GM12878 (cell line): Measurements from ENCODE around the gene ALPK1. TPM values are rescaled to one million over a fixed set of nuclear protein-coding genes. Genes with fewer than 3 reads are reported as not detected.

ENCODE experiments used
- ATF3 ChIP-seq: IDR thresholded peaks from 2 replicates; pipeline ENCODE4 v1.6.1; 2011; ENCODE audit warnings: low read depth, mild to moderate bottlenecking, low read length, moderate library complexity, borderline replicate concordance; ENCODE audit errors: extremely low read depth
- BCLAF1 ChIP-seq: fragments of 450-650 bp; IDR thresholded peaks from 2 replicates; pipeline ENCODE4 v1.6.1; 2017; ENCODE audit warnings: antibody characterized with exemption, mild to moderate bottlenecking, moderate library complexity
- CHD2 ChIP-seq: IDR thresholded peaks from 2 replicates; pipeline ENCODE4 v1.6.1; 2011; ENCODE audit warnings: low read depth, low read length, improper control_type of control experiment, borderline replicate concordance
- CTCF ChIP-seq, 3 experiments: IDR thresholded peaks in 2 of 3; conservative IDR thresholded peaks in 1 of 3; 2 replicates each; pipeline ENCODE4 v1.5.1; 2011; ENCODE audit warnings: low read depth in 3 of 3, low read length in 3 of 3, mild to moderate bottlenecking in 3 of 3, control low read depth in 2 of 3, moderate library complexity in 2 of 3, inconsistent platforms in 1 of 3, mixed read lengths in 1 of 3; ENCODE audit not compliant: control insufficient read depth in 2 of 3, insufficient read depth in 1 of 3; ENCODE audit errors: extremely low read depth in 1 of 3
- ESRRA ChIP-seq: IDR thresholded peaks from 2 replicates; pipeline ENCODE4 v1.6.1; 2012; ENCODE audit warnings: mild to moderate bottlenecking, low read length, improper control_type of control experiment
- FOS ChIP-seq: IDR thresholded peaks from 3 replicates; pipeline ENCODE4 v1.6.1; 2011; ENCODE audit warnings: borderline replicate concordance; ENCODE audit not compliant: insufficient read length; ENCODE audit errors: extremely low read depth
- IRF5 ChIP-seq: fragments of 450-650 bp; IDR thresholded peaks from 2 replicates; pipeline ENCODE4 v1.6.1; 2017; ENCODE audit warnings: borderline replicate concordance
- JUNB ChIP-seq: IDR thresholded peaks from 2 replicates; pipeline ENCODE4 v1.6.1; 2016; ENCODE audit warnings: antibody characterized with exemption, mild to moderate bottlenecking
- JUND ChIP-seq: IDR thresholded peaks from 2 replicates; pipeline ENCODE4 v1.6.1; 2012; ENCODE audit warnings: low read depth, mild to moderate bottlenecking, low read length, improper control_type of control experiment, moderate library complexity
- MAX ChIP-seq: IDR thresholded peaks from 2 replicates; pipeline ENCODE4 v1.6.1; 2012; ENCODE audit warnings: low read depth, low read length, improper control_type of control experiment
- MXI1 ChIP-seq: fragments of 150-350 bp; IDR thresholded peaks from 2 replicates; pipeline ENCODE4 v1.6.1; 2011; ENCODE audit warnings: low read depth, mild to moderate bottlenecking, inconsistent platforms, low read length, improper control_type of control experiment
- NFXL1 ChIP-seq: fragments of 450-650 bp; IDR thresholded peaks from 2 replicates; pipeline ENCODE4 v1.6.1; 2017; ENCODE audit warnings: antibody characterized with exemption, mild to moderate bottlenecking, borderline replicate concordance
- NFYB ChIP-seq: IDR thresholded peaks from 2 replicates; pipeline ENCODE4 v1.6.1; 2011; ENCODE audit warnings: low read depth, mild to moderate bottlenecking, low read length, improper control_type of control experiment, moderate library complexity; ENCODE audit not compliant: insufficient read depth
- NR2F1 ChIP-seq: fragments of 450-650 bp; conservative IDR thresholded peaks from 2 replicates; pipeline ENCODE4 v1.6.1; 2017; ENCODE audit warnings: mild to moderate bottlenecking
- NRF1 ChIP-seq: conservative IDR thresholded peaks from 2 replicates; pipeline ENCODE4 v1.6.1; 2011; ENCODE audit warnings: mild to moderate bottlenecking, low read depth, low read length, improper control_type of control experiment
- PAX8 ChIP-seq: fragments of 450-650 bp; IDR thresholded peaks from 2 replicates; pipeline ENCODE4 v1.6.1; 2017; ENCODE audit warnings: mild to moderate bottlenecking, moderate library complexity
- SIN3A ChIP-seq: IDR thresholded peaks from 2 replicates; pipeline ENCODE4 v1.6.1; 2012; ENCODE audit warnings: low read depth, low read length, improper control_type of control experiment
- ZNF207 ChIP-seq: fragments of 450-650 bp; IDR thresholded peaks from 2 replicates; pipeline ENCODE4 v1.6.1; 2014; ENCODE audit warnings: antibody characterized with exemption, mild to moderate bottlenecking, borderline replicate concordance
- polyA plus RNA-seq, 11 experiments: library from polyadenylated mRNA; depleted of rRNA in 4 of 11; unstranded in 6 of 11; stranded (reverse) in 5 of 11; fragments of >200 nt; fragmentation: Nextera tagmentation in 4 of 11; fragmentation: Illumina TruSeq in 1 of 11; extraction: Ambion mirVana in 4 of 11; extraction: Trizol in 1 of 11; gene quantifications; 1 replicate in 1 of 11; 2 replicates in 10 of 11; pipeline versions ENCODE4 v1.2.1 to v1.2.3, GENCODE V29; 2011 to 2016; ENCODE audit warnings: inconsistent platforms in 2 of 11, missing spikeins in 2 of 11, low read depth in 1 of 11
- total RNA-seq, 4 experiments: library from RNA; depleted of rRNA in 3 of 4; stranded (reverse); fragments of >200 nt in 3 of 4; fragmentation: Illumina TruSeq in 1 of 4; extraction: Trizol in 1 of 4; gene quantifications; 2 replicates each; pipeline versions ENCODE4 v1.2.1 to v1.2.3, GENCODE V29; 2013 to 2021
- TF ChIP-seq, protein P1 (sequence below): fragments of 450-650 bp; conservative IDR thresholded peaks from 2 replicates; pipeline ENCODE4 v1.6.1; 2017; ENCODE audit warnings: mild to moderate bottlenecking, moderate library complexity
- TF ChIP-seq, protein P2 (sequence below): IDR thresholded peaks from 2 replicates; pipeline ENCODE4 v1.6.1; 2011; ENCODE audit warnings: borderline replicate concordance, low read depth, mild to moderate bottlenecking, moderate library complexity, mixed read lengths, low read length; ENCODE audit not compliant: insufficient read depth; ENCODE audit errors: extremely low read length

Gene ALPK1
- total and polyA plus RNA-seq, 10 of the 15 experiments (the other 5 are each of a cell fraction or from before 2014, with no cell fraction given), result 8.5 to 32.3 (median 22.6) TPM

GRCh38 chr4:112288455-112288854 lies 8.7 kb upstream of the ALPK1 start (continued):
- no peak for TF ChIP-seq ZNF207
- TF ChIP-seq JUNB, result no peak; the same call in none of the 2 replicates
- TF ChIP-seq, protein P1, sequence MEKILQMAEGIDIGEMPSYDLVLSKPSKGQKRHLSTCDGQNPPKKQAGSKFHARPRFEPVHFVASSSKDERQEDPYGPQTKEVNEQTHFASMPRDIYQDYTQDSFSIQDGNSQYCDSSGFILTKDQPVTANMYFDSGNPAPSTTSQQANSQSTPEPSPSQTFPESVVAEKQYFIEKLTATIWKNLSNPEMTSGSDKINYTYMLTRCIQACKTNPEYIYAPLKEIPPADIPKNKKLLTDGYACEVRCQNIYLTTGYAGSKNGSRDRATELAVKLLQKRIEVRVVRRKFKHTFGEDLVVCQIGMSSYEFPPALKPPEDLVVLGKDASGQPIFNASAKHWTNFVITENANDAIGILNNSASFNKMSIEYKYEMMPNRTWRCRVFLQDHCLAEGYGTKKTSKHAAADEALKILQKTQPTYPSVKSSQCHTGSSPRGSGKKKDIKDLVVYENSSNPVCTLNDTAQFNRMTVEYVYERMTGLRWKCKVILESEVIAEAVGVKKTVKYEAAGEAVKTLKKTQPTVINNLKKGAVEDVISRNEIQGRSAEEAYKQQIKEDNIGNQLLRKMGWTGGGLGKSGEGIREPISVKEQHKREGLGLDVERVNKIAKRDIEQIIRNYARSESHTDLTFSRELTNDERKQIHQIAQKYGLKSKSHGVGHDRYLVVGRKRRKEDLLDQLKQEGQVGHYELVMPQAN, result peak; percentile 57
- peak; percentile 68 for TF ChIP-seq NFYB
- no peak for TF ChIP-seq BCLAF1
- peak; percentile 21; the same call in 1 of the 2 replicates for TF ChIP-seq CHD2
- peak; percentile 45; the same call in 1 of the 2 replicates for TF ChIP-seq NR2F1
- TF ChIP-seq NFXL1, result no peak
- TF ChIP-seq FOS, result no peak
- no peak for TF ChIP-seq MAX
- TF ChIP-seq, protein P2, sequence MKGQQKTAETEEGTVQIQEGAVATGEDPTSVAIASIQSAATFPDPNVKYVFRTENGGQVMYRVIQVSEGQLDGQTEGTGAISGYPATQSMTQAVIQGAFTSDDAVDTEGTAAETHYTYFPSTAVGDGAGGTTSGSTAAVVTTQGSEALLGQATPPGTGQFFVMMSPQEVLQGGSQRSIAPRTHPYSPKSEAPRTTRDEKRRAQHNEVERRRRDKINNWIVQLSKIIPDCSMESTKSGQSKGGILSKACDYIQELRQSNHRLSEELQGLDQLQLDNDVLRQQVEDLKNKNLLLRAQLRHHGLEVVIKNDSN, result no peak
- TF ChIP-seq SIN3A, result no peak
- TF ChIP-seq ATF3, result no peak
- TF ChIP-seq CTCF (IDR thresholded peaks at IDR 0.05 in 2 of 3, conservative IDR thresholded peaks at IDR 0.05 in 1 of 3; ENCODE audit: control insufficient read depth in 2 of 3, extremely low read depth in 1 of 3, insufficient read depth in 1 of 3, low read depth in 3 of 3, low read length in 3 of 3), result no peak
- TF ChIP-seq IRF5, result no peak
- TF ChIP-seq NRF1, result no peak
- no peak; the same call in 1 of the 2 replicates for TF ChIP-seq PAX8
- TF ChIP-seq JUND, result no peak
- TF ChIP-seq ESRRA, result no peak
- TF ChIP-seq MXI1, result no peak
